SU-DHL-6 (cell line): Measurements from ENCODE around the gene LRCH2.
"Not testable (repeated sequence)": the region's sequence is repeated elsewhere in the genome, so short reads cannot be mapped to it uniquely, and the experiment has no call there.

Source experiments
- H2AFZ ChIP-seq: fragments of 200-600 bp; sonication (generic); 2 replicates; pipeline ENCODE4 v1.6.1; 2014; ENCODE audit warnings: low read depth, mild to moderate bottlenecking, moderate library complexity, mixed read lengths, antibody characterized with exemption, low read length; ENCODE audit not compliant: severe bottlenecking
- H3F3A ChIP-seq: fragments of 200-600 bp; shearing (Covaris generic); 2 replicates; pipeline ENCODE4 v1.6.0; 2016; ENCODE audit warnings: antibody characterized with exemption, mild to moderate bottlenecking; ENCODE audit not compliant: insufficient read depth
- H3K27ac ChIP-seq: fragments of 200-600 bp; sonication (generic); 2 replicates; pipeline ENCODE4 v1.5.1; 2016; ENCODE audit warnings: low read depth, mild to moderate bottlenecking, low read length, moderate library complexity, mixed read lengths
- H3K27me3 ChIP-seq: fragments of 200-600 bp; sonication (generic), shearing (Covaris generic); 2 replicates; pipeline ENCODE4 v1.6.0; 2014; ENCODE audit warnings: mild to moderate bottlenecking, low read length
- H3K36me3 ChIP-seq: fragments of 200-600 bp; sonication (generic); 2 replicates; pipeline ENCODE4 v1.6.1; 2014; ENCODE audit warnings: mild to moderate bottlenecking, low read length, mixed read lengths
- H3K4me2 ChIP-seq: fragments of 300-600, 200-600 bp; shearing (Covaris generic), sonication (generic); 2 replicates; pipeline ENCODE4 v1.6.0; 2014; ENCODE audit warnings: low read length, low read depth, mild to moderate bottlenecking; ENCODE audit not compliant: poor library complexity, severe bottlenecking
- H3K4me3 ChIP-seq: fragments of 200-600 bp; sonication (generic); 2 replicates; pipeline ENCODE4 v1.5.1; 2014; ENCODE audit warnings: antibody characterized with exemption, low read length, mild to moderate bottlenecking, mixed read lengths; ENCODE audit not compliant: insufficient read depth, poor library complexity, severe bottlenecking
- H3K79me2 ChIP-seq: fragments of 200-600 bp; sonication (generic); 2 replicates; pipeline ENCODE4 v1.6.1; 2014; ENCODE audit warnings: mild to moderate bottlenecking, low read length, moderate library complexity; ENCODE audit not compliant: insufficient read depth
- H3K9ac ChIP-seq: fragments of 200-600 bp; sonication (generic); 2 replicates; pipeline ENCODE4 v1.7.0; 2014; ENCODE audit warnings: mild to moderate bottlenecking, low read length
- H3K9me2 ChIP-seq: fragments of 200-600 bp; sonication (generic); replicated peaks from 2 replicates; pipeline ENCODE4 v1.6.1; 2014; ENCODE audit warnings: low read length; ENCODE audit not compliant: insufficient read depth
- H3K9me3 ChIP-seq: fragments of 200-600 bp; sonication (generic); 2 replicates; pipeline ENCODE4 v1.6.1; 2014; ENCODE audit warnings: low read length, mixed read lengths; ENCODE audit not compliant: insufficient read depth
- H4K20me1 ChIP-seq: fragments of 200-600 bp; sonication (generic); 2 replicates; pipeline ENCODE4 v1.6.1; 2014; ENCODE audit warnings: low read depth, mild to moderate bottlenecking, antibody characterized with exemption, low read length, moderate library complexity, mixed read lengths
- CTCF ChIP-seq: fragments of 200-600 bp; sonication (generic); IDR thresholded peaks from one replicate; pipeline ENCODE4 v1.5.1; 2017; ENCODE audit warnings: antibody characterized with exemption, mild to moderate bottlenecking, low read length, moderate library complexity; ENCODE audit not compliant: insufficient read depth, poor library complexity, severe bottlenecking
- EZH2phosphoT487 ChIP-seq: fragments of 200-600 bp; sonication (generic), shearing (Covaris generic); conservative IDR thresholded peaks from 2 replicates; pipeline ENCODE4 v1.6.1; 2018; ENCODE audit warnings: mild to moderate bottlenecking, antibody characterized with exemption, low read length, moderate library complexity, mixed read lengths

Gene LRCH2

GRCh38 chrX:115226929-115227328, 7.0 kb downstream of the LRCH2 start:
- Histone ChIP-seq H3K27ac (no peak overlapping the region), H3F3A (no peaks in the 10 kb centered on the region), H2AFZ (no peak overlapping the region), H3K36me3 (no peaks in the 10 kb centered on the region), H3K9me2 (no peaks in the 10 kb centered on the region), H3K9ac (no peak overlapping the region), H3K79me2 (no peaks in the 10 kb centered on the region), H3K9me3 (no peaks in the 10 kb centered on the region), H3K4me3 (no peak overlapping the region), H3K4me2 (no peak overlapping the region), H4K20me1 (no peaks in the 10 kb centered on the region), H3K27me3 (no peaks in the 10 kb centered on the region)
- TF ChIP-seq EZH2phosphoT487 (no peak), CTCF (no peak)

GRCh38 chrX:115217346-115217745, 16.6 kb downstream of the LRCH2 start:
- not testable (repeated sequence) for H3F3A ChIP-seq, H3K79me2 ChIP-seq, H3K27me3 ChIP-seq, H3K4me2 ChIP-seq, H4K20me1 ChIP-seq, H3K9me2 ChIP-seq, H3K36me3 ChIP-seq, H2AFZ ChIP-seq, H3K4me3 ChIP-seq, H3K9me3 ChIP-seq, H3K27ac ChIP-seq, H3K9ac ChIP-seq

GRCh38 chrX:115214605-115215004, 19.3 kb downstream of the LRCH2 start:
- Histone ChIP-seq H3K79me2 (no peaks in the 10 kb centered on the region), H4K20me1 (no peaks in the 10 kb centered on the region), H3K9ac (no peak overlapping the region), H3K4me2 (no peak overlapping the region), H3K9me2 (no peaks in the 10 kb centered on the region), H3F3A (no peaks in the 10 kb centered on the region), H3K36me3 (no peaks in the 10 kb centered on the region), H3K27ac (no peak overlapping the region), H3K4me3 (no peak overlapping the region), H2AFZ (no peak overlapping the region), H3K27me3 (no peaks in the 10 kb centered on the region), H3K9me3 (no peaks in the 10 kb centered on the region)
- TF ChIP-seq EZH2phosphoT487 (no peak), CTCF (no peak)

- H3K9me3 ChIP-seq: no peaks in the 10 kb centered on the region
- no peaks in the 10 kb centered on the region for H3K9me2 ChIP-seq
- H2AFZ ChIP-seq: no peak overlapping the region
- H3F3A ChIP-seq: no peaks in the 10 kb centered on the region
- H4K20me1 ChIP-seq: no peaks in the 10 kb centered on the region
- no peaks in the 10 kb centered on the region for H3K79me2 ChIP-seq
- no peak overlapping the region for H3K4me2 ChIP-seq
- no peak overlapping the region for H3K4me3 ChIP-seq
- no peaks in the 10 kb centered on the region for H3K36me3 ChIP-seq
- no peak for TF ChIP-seq CTCF
- H3K27ac ChIP-seq: no peak overlapping the region
- H3K27me3 ChIP-seq: no peaks in the 10 kb centered on the region
- no peak overlapping the region for H3K9ac ChIP-seq
Measured at GRCh38 chrX:115214151-115214550, 19.7 kb downstream of the LRCH2 start.

GRCh38 chrX:115209547-115209946, 24.3 kb downstream of the LRCH2 start:
- H3K4me3 ChIP-seq, H3K27me3 ChIP-seq, H2AFZ ChIP-seq, H3K4me2 ChIP-seq, H3K36me3 ChIP-seq, H3K27ac ChIP-seq, H3K79me2 ChIP-seq, H3K9me2 ChIP-seq, H3K9me3 ChIP-seq, H4K20me1 ChIP-seq, H3K9ac ChIP-seq, H3F3A ChIP-seq: not testable (repeated sequence)
